NCI-H345 (cell line): ENCODE measurements around the gene NMNAT3.

ENCODE experiments used
- DNase-seq: peaks from one replicate; lab custom pipeline; 2025; lab: John Stamatoyannopoulos, UW

Gene NMNAT3

GRCh38 chr3:139541532-139542288 lies 136.1 kb downstream of the NMNAT3 start:
- DNase-seq: no peak

GRCh38 chr3:139540651-139541531 lies 136.9 kb downstream of the NMNAT3 start:
- no peak for DNase-seq

GRCh38 chr3:139538733-139539132 lies 139.0 kb downstream of the NMNAT3 start:
- no peak for DNase-seq

GRCh38 chr3:139537795-139538621 lies 139.8 kb downstream of the NMNAT3 start:
- no peak for DNase-seq

GRCh38 chr3:139537361-139537760 lies 140.4 kb downstream of the NMNAT3 start:
- no peak for DNase-seq

- DNase-seq: no peak
Observed at GRCh38 chr3:139534992-139535879, 142.5 kb downstream of the NMNAT3 start.

GRCh38 chr3:139534455-139534812 lies 143.3 kb downstream of the NMNAT3 start:
- peak; percentile 78 for DNase-seq

GRCh38 chr3:139533781-139534454 lies 143.9 kb downstream of the NMNAT3 start:
- peak; percentile 53 for DNase-seq

- DNase-seq: no peak
Observed at GRCh38 chr3:139532976-139533375, 144.8 kb downstream of the NMNAT3 start.

GRCh38 chr3:139530717-139531116 lies 147.1 kb downstream of the NMNAT3 start:
- no peak for DNase-seq

GRCh38 chr3:139529662-139530061 lies 148.1 kb downstream of the NMNAT3 start:
- no peak for DNase-seq

- no peak for DNase-seq
Observed at GRCh38 chr3:139528924-139529323, 148.8 kb downstream of the NMNAT3 start.

- DNase-seq: no peak
Observed at GRCh38 chr3:139528281-139528680, 149.5 kb downstream of the NMNAT3 start.

GRCh38 chr3:139527265-139527664 lies 150.5 kb downstream of the NMNAT3 start:
- DNase-seq: no peak

GRCh38 chr3:139526146-139526545 lies 151.6 kb downstream of the NMNAT3 start:
- no peak for DNase-seq

GRCh38 chr3:139524841-139525636 lies 152.7 kb downstream of the NMNAT3 start:
- no peak for DNase-seq

GRCh38 chr3:139523718-139524117 lies 154.1 kb downstream of the NMNAT3 start:
- no peak for DNase-seq

GRCh38 chr3:139523166-139523565 lies 154.6 kb downstream of the NMNAT3 start:
- DNase-seq: no peak

GRCh38 chr3:139522421-139522820 lies 155.4 kb downstream of the NMNAT3 start:
- no peak for DNase-seq

GRCh38 chr3:139521816-139522215 lies 156.0 kb downstream of the NMNAT3 start:
- DNase-seq: no peak
